Right lobe of liver (tissue), 4 donors: ENCODE results near the gene TBC1D8.
"Not testable (repeated sequence)": the region's sequence is repeated elsewhere in the genome, so short reads cannot be mapped to it uniquely, and the experiment has no call there.

Source experiments
- POLR2A ChIP-seq: fragments of 450-650 bp; IDR thresholded peaks from one replicate; pipeline ENCODE4 v1.6.1; 2017; ENCODE audit warnings: antibody characterized with exemption, mild to moderate bottlenecking
- TF ChIP-seq, protein P1 (sequence below), 4 donors: fragments of 200-600 bp in 3 of 4; fragments of 450-650 bp in 1 of 4; IDR thresholded peaks; one replicate each; pipeline versions ENCODE4 v1.5.1 to v1.8.0; 2016 to 2022; ENCODE audit warnings: antibody characterized with exemption in 4 of 4, mild to moderate bottlenecking in 2 of 4
- donor health status: DM: no; HTN: no; CAD: no.
- donor health status: DM: no; HTN: no; CAD: no.
- donor health status: DM: no; HTN: yes; CAD: no.

DNA sequence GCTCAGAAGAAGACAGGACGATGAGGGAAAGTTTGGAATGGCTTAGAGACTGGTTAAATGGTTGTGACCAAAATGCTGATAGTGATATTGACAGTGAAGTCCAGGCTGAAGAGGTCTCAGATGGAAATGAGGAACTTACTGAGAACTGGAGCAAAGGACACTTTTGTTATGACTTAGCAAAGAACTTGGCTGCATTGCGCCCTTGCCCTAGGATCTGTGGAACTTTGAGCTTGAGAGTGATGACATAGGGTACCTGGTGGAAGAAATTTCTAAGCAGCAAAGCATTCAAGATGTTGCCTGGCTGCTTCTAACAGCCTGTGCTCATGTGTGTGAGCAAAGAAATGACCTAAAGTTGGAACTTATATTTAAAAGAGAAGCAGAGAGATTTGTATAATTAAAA, 16.4 kb upstream of the TBC1D8 start:
- TF ChIP-seq, protein P1, sequence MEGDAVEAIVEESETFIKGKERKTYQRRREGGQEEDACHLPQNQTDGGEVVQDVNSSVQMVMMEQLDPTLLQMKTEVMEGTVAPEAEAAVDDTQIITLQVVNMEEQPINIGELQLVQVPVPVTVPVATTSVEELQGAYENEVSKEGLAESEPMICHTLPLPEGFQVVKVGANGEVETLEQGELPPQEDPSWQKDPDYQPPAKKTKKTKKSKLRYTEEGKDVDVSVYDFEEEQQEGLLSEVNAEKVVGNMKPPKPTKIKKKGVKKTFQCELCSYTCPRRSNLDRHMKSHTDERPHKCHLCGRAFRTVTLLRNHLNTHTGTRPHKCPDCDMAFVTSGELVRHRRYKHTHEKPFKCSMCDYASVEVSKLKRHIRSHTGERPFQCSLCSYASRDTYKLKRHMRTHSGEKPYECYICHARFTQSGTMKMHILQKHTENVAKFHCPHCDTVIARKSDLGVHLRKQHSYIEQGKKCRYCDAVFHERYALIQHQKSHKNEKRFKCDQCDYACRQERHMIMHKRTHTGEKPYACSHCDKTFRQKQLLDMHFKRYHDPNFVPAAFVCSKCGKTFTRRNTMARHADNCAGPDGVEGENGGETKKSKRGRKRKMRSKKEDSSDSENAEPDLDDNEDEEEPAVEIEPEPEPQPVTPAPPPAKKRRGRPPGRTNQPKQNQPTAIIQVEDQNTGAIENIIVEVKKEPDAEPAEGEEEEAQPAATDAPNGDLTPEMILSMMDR (IDR thresholded peaks at IDR 0.05), result not testable (repeated sequence)
- not testable (repeated sequence) for TF ChIP-seq POLR2A
